B cell (primary cell): ENCODE results near the gene CAMK2G. TPM values are rescaled to one million over a fixed set of nuclear protein-coding genes. Genes with fewer than 3 reads are reported as not detected.

Experiments used
- ATAC-seq: fragments of 200-7000 bp; cut with Tn5 transposase; one replicate; pipeline ENCODE4 v1.10.0; 2021; ENCODE audit warnings: low read depth, mild to moderate bottlenecking, moderate number of reproducible peaks, moderate library complexity
- CTCF ChIA-PET: fragments of 350-600 bp; sonication (Branson Sonifier 250); formaldehyde crosslinking; loops from one replicate; lab custom pipeline; 2021; ENCODE audit warnings: antibody characterized with exemption, inconsistent platforms; lab: Charles Lee
- POLR2A ChIA-PET: fragments of 350-600 bp; sonication (Branson Sonifier 250); formaldehyde crosslinking; loops from one replicate; lab custom pipeline; 2021; ENCODE audit warnings: antibody characterized with exemption; lab: Charles Lee
- DNase-seq: peaks from one replicate; pipeline ENCODE4 v3.0.0; 2013
- H2AFZ ChIP-seq: 2 replicates; pipeline ENCODE4 v1.6.1; 2012; ENCODE audit warnings: mild to moderate bottlenecking, low read depth, low read length; ENCODE audit not compliant: insufficient read depth, poor library complexity, severe bottlenecking
- H3K27ac ChIP-seq, 2 donors: 1 replicate in 1 of 2; 2 replicates in 1 of 2; pipeline ENCODE4 v1.5.1; 2012 to 2013; ENCODE audit warnings: low read length in 2 of 2, mild to moderate bottlenecking in 2 of 2, moderate library complexity in 1 of 2
- H3K27me3 ChIP-seq, 4 experiments: fragments of 200-600 bp in 1 of 4; sonication (generic) in 1 of 4; replicated peaks in 1 of 4; 1 replicate in 2 of 4; 2 replicates in 2 of 4; pipeline versions ENCODE4 v1.6.1 to v1.7.0; 2013 to 2016; ENCODE audit warnings: low read length in 3 of 4, mild to moderate bottlenecking in 2 of 4, mixed read lengths in 1 of 4, moderate library complexity in 1 of 4; ENCODE audit not compliant: insufficient read depth in 4 of 4, control insufficient read depth in 3 of 4; ENCODE audit errors: control extremely low read depth in 1 of 4
- H3K36me3 ChIP-seq, 2 experiments: replicated peaks in 1 of 2; 1 replicate in 1 of 2; 2 replicates in 1 of 2; pipeline versions ENCODE4 v1.6.1 to v1.7.1; 2013; ENCODE audit warnings: low read length in 1 of 2; ENCODE audit not compliant: insufficient read depth in 2 of 2, control insufficient read depth in 1 of 2; ENCODE audit errors: control extremely low read depth in 1 of 2, extremely low read depth in 1 of 2
- H3K4me1 ChIP-seq, 2 donors: fragments of 200-600 bp in 1 of 2; sonication (generic) in 1 of 2; 1 replicate in 1 of 2; 2 replicates in 1 of 2; pipeline versions ENCODE4 v1.5.1 to v1.6.1; 2013 to 2017; ENCODE audit warnings: low read length in 2 of 2; ENCODE audit not compliant: control insufficient read depth in 2 of 2, insufficient read depth in 2 of 2
- H3K4me2 ChIP-seq: replicated peaks from 2 replicates; pipeline ENCODE3; 2012; ENCODE audit warnings: mild to moderate bottlenecking, low read depth, low read length; ENCODE audit not compliant: poor library complexity, severe bottlenecking
- H3K4me3 ChIP-seq, 5 experiments: fragments of 200-600 bp in 1 of 5; sonication (generic) in 1 of 5; 1 replicate in 3 of 5; 2 replicates in 2 of 5; pipeline versions ENCODE4 v1.5.1 to v1.7.0; 2011 to 2016; ENCODE audit warnings: low read length in 4 of 5, mild to moderate bottlenecking in 4 of 5, low read depth in 2 of 5, control low read depth in 1 of 5, moderate library complexity in 1 of 5; ENCODE audit not compliant: insufficient read depth in 1 of 5; ENCODE audit errors: control extremely low read depth in 1 of 5, extremely low read depth in 1 of 5
- H3K79me2 ChIP-seq: fragments of 200-600 bp; sonication (generic); one replicate; pipeline ENCODE4 v1.6.0; 2016; ENCODE audit warnings: low read length; ENCODE audit not compliant: control insufficient read depth, insufficient read depth
- H3K9ac ChIP-seq: fragments of 200-600 bp; sonication (generic); 2 replicates; pipeline ENCODE4 v1.6.1; 2017; ENCODE audit warnings: mild to moderate bottlenecking, low read length, moderate library complexity
- H3K9me3 ChIP-seq, 3 donors: one replicate each; pipeline versions ENCODE4 v1.6.1 to v1.7.1; 2013; ENCODE audit warnings: low read length in 2 of 3; ENCODE audit not compliant: control insufficient read depth in 2 of 3, insufficient read depth in 1 of 3; ENCODE audit errors: control extremely low read depth in 1 of 3
- H4K20me1 ChIP-seq: 2 replicates; pipeline ENCODE4 v1.6.0; 2012; ENCODE audit warnings: mild to moderate bottlenecking, low read length; ENCODE audit not compliant: insufficient read depth, control insufficient read depth, poor library complexity, severe bottlenecking
- H3K27ac Mint-ChIP-seq: one replicate; pipeline ENCODE4 v1.8.0; 2021; ENCODE audit warnings: mixed read lengths
- H3K27me3 Mint-ChIP-seq: one replicate; pipeline ENCODE4 v1.8.0; 2021; ENCODE audit warnings: mixed read lengths
- H3K4me1 Mint-ChIP-seq: one replicate; pipeline ENCODE4 v1.8.0; 2021; ENCODE audit warnings: mixed read lengths
- H3K4me3 Mint-ChIP-seq: one replicate; pipeline ENCODE4 v1.8.0; 2021; ENCODE audit warnings: mixed read lengths
- H3K9me3 Mint-ChIP-seq: one replicate; pipeline ENCODE4 v1.8.0; 2022; ENCODE audit warnings: mixed read lengths; ENCODE audit not compliant: insufficient read depth
- EZH2 ChIP-seq: IDR thresholded peaks from 2 replicates; pipeline ENCODE4 v1.6.1; 2012; ENCODE audit warnings: borderline replicate concordance, low read depth, mild to moderate bottlenecking, moderate library complexity, low read length; ENCODE audit not compliant: insufficient read depth, poor library complexity, severe bottlenecking
- WGBS: methylation state at CpG from one replicate; pipeline ENCODE4 v1.1.5; 2013; ENCODE audit warnings: missing lambda C conversion rate; ENCODE audit not compliant: insufficient coverage; 5-methylcytosine and 5-hydroxymethylcytosine counted together
- intact Hi-C: fragments of 100-400 bp; cut with micrococcal nuclease; formaldehyde crosslinking; loops from one replicate; pipeline ENCODE4 v1.10.0; 2022
- polyA plus RNA-seq: library from polyadenylated mRNA; depleted of rRNA; stranded (reverse); fragments of >200 nt; gene quantifications from 2 replicates; pipeline ENCODE4 v1.2.3, GENCODE V29; 2012
- total RNA-seq, 2 donors: library from RNA; stranded (reverse); fragments of 120-200 nt in 1 of 2; gene quantifications; 1 replicate in 1 of 2; 2 replicates in 1 of 2; pipeline versions ENCODE4 v1.2.3 to v1.2.4, GENCODE V29; 2013 to 2022
- TF ChIP-seq, protein P1 (sequence below): fragments of 200-600 bp; IDR thresholded peaks from one replicate; pipeline ENCODE4 v1.8.0; 2022; ENCODE audit warnings: antibody characterized with exemption, mild to moderate bottlenecking

Gene CAMK2G
- total and polyA plus RNA-seq, 2 donors (not counting 1 experiment from before 2014, with no cell fraction given): 42.7 to 48.7 TPM

DNA sequence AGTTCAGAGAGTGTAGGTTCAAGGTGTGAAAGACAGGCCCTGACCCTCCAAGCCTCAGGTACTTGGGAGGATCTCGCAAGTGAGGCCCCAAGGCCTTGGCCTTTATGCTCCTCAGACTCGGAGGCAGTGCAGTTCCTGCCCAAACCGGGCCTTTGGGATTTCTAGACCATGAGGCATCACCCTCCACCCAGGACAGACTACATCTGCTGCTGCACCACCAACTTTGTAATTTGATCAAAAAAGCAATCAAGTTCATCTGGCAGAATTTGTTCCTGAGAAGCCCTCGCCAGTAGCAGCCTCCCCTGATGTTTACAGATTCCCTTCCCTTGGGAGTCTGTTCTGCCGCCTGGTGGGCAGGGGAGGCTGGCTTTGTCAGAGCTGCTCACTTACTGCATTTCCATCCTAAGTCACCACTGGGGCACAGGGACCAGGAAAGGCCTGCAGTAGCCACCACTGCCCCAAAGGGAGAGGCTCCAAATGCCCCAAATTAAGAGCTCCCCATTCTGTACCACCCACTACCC lies 2.1 kb downstream of the CAMK2G start:
- Histone ChIP-seq H2AFZ (no peak overlapping the region), H3K27ac (no peak overlapping the region), H3K36me3 (peaks cover 0 to 34% of the 10 kb centered on the region in 2 experiments), H3K79me2 (peaks cover 64% of the 10 kb centered on the region), H4K20me1 (peaks cover 23% of the 10 kb centered on the region), H3K27me3 (no peaks in the 10 kb centered on the region), H3K9ac (no peak overlapping the region), H3K9me3 (no peaks in the 10 kb centered on the region), H3K4me1 (peaks cover 18 to 39% of the 10 kb centered on the region in 2 donors), H3K4me3 (no peak overlapping the region), H3K4me2 (peak overlapping the region; percentile 76)
- H3K9me3 Mint-ChIP-seq: no peaks in the 10 kb centered on the region
- peak overlapping the region; percentile 84 for H3K4me3 Mint-ChIP-seq
- H3K27me3 Mint-ChIP-seq: no peaks in the 10 kb centered on the region
- 70% methylated on average over 5 of the region's 5 CpGs for WGBS
- ChIA-PET POLR2A (no interaction called here), CTCF (no interaction called here)
- TF ChIP-seq EZH2: no peak
- peaks cover 50% of the 10 kb centered on the region for H3K4me1 Mint-ChIP-seq
- ATAC-seq (no peak), DNase-seq (no peak)
- peak overlapping the region; percentile 53 for H3K27ac Mint-ChIP-seq
- intact Hi-C loops: loop anchor here (10.0 kb wide), 2 partner anchors 247 to 1363 kb away; partner anchors contain the start of gene COMTD1

DNA sequence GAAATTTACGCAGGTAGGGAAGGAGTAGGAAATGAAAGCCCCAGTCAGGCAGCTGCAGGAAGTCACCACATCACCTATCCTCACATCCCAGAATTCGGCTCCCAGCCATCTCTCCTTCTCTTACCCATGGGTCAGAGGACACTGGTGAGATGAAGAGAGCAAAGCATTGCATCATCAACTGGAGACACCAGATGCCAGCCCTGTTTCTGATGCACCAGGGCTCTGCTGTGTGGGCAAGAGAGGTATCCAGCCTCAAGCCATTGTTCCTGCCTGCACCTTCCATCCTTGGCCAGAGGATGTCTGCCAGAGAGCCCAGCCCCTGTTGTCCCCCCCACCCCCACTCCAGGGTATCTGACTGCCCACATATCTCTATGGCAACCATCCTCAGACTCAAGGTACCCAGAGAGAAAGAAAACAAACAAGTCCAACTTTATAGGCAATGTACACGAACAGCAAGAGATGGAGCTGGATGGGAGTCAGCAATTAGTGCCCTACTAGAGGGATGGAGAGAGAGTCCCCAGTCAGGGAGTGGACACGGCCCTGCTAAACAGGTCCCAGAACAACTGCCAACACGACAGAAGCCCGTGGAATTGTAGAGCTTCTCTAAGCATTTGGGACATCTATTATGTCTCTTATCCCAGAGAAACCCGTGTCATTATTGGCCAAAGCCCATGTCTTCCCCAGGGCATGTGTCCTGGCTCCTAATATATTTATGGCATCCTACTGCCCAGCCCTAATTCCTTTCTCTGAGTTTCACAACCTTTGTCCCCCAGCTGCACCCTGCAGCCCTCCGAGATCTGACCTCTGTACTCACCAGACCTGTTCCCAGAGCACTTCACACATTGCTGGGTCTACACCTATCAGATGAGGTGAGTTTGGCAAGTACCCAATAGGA lies 2.8 kb downstream of the CAMK2G start:
- TF ChIP-seq, protein P1, sequence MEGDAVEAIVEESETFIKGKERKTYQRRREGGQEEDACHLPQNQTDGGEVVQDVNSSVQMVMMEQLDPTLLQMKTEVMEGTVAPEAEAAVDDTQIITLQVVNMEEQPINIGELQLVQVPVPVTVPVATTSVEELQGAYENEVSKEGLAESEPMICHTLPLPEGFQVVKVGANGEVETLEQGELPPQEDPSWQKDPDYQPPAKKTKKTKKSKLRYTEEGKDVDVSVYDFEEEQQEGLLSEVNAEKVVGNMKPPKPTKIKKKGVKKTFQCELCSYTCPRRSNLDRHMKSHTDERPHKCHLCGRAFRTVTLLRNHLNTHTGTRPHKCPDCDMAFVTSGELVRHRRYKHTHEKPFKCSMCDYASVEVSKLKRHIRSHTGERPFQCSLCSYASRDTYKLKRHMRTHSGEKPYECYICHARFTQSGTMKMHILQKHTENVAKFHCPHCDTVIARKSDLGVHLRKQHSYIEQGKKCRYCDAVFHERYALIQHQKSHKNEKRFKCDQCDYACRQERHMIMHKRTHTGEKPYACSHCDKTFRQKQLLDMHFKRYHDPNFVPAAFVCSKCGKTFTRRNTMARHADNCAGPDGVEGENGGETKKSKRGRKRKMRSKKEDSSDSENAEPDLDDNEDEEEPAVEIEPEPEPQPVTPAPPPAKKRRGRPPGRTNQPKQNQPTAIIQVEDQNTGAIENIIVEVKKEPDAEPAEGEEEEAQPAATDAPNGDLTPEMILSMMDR: no peak
- no peak for TF ChIP-seq EZH2
- Mint-ChIP-seq H3K27me3 (no peaks in the 10 kb centered on the region), H3K9me3 (no peaks in the 10 kb centered on the region), H3K27ac (peak overlapping the region; percentile 67), H3K4me3 (peak overlapping the region; percentile 84), H3K4me1 (peaks cover 56% of the 10 kb centered on the region)
- Histone ChIP-seq H3K27me3 (no peaks in the 10 kb centered on the region), H3K36me3 (peaks cover 0 to 34% of the 10 kb centered on the region in 2 experiments), H4K20me1 (peaks cover 23% of the 10 kb centered on the region), H3K9ac (no peak overlapping the region), H3K4me1 (peaks cover 25 to 46% of the 10 kb centered on the region in 2 donors), H3K9me3 (no peaks in the 10 kb centered on the region), H3K4me2 (no peak overlapping the region), H3K79me2 (peaks cover 64% of the 10 kb centered on the region), H3K27ac (no peak overlapping the region), H2AFZ (no peak overlapping the region), H3K4me3 (no peak overlapping the region)
- ATAC-seq: no peak
- intact Hi-C loops: loop anchor here (10.0 kb wide), 2 partner anchors 247 to 1363 kb away; partner anchors contain the start of gene COMTD1
- ChIA-PET POLR2A (interaction anchor here (0.6 kb wide), 1 partner anchor 176 kb away, joined by 4 read pairs; no protein-coding TSS in a partner anchor), CTCF (interaction anchor here (0.7 to 1.5 kb wide), 2 partner anchors 8 to 25 kb away, joined by 3 to 5 read pairs; no protein-coding TSS in a partner anchor)
- WGBS: 90% methylated on average over 5 of the region's 8 CpGs
- DNase-seq: no peak
